Pancreas (tissue), 10 donors: ENCODE results near the gene EPHA6. TPM values are rescaled to one million over a fixed set of nuclear protein-coding genes. Genes with fewer than 3 reads are reported as not detected.
"Not testable (repeated sequence)": the region's sequence is repeated elsewhere in the genome, so short reads cannot be mapped to it uniquely, and the experiment has no call there.

Experiments used
- ATAC-seq, 4 donors: fragments of 200-7000 bp; cut with Tn5 transposase; one replicate each; pipeline versions ENCODE4 v1.8.0 to v1.9.1; 2020; ENCODE audit warnings: mild to moderate bottlenecking in 4 of 4, moderate library complexity in 4 of 4
- DNase-seq, 6 donors: peaks; one replicate each; pipeline ENCODE4 v3.0.0-alpha.2; 2020
- FAIRE-seq: peaks from 2 replicates; lab custom pipeline; 2012; peaks lifted over from hg19 to GRCh38; lab: Jason Lieb, UNC
- H3K27ac ChIP-seq, 4 donors: fragments of 200-600 bp; sonication (generic); 1 replicate in 3 of 4; 2 replicates in 1 of 4; pipeline versions ENCODE4 v1.5.0 to v1.8.0; 2020
- H3K27me3 ChIP-seq, 4 donors: fragments of 200-600 bp; one replicate each; pipeline ENCODE4 v1.8.0; 2021
- H3K36me3 ChIP-seq, 3 donors: fragments of 200-600 bp; sonication (generic) in 1 of 3; one replicate each; pipeline versions ENCODE4 v1.5.0 to v1.8.0; 2020 to 2021
- H3K4me1 ChIP-seq, 3 donors: fragments of 200-600 bp; one replicate each; pipeline ENCODE4 v1.8.0; 2021
- H3K4me3 ChIP-seq, 4 donors: fragments of 200-600 bp; sonication (generic) in 2 of 4; one replicate each; pipeline versions ENCODE4 v1.5.0 to v1.8.0; 2020 to 2021
- H3K9me3 ChIP-seq, 4 donors: fragments of 200-600 bp; one replicate each; pipeline ENCODE4 v1.8.0; 2021
- WGBS, 2 donors: extraction: QIAGEN DNeasy Blood & Tissue Kit; methylation state at CpG; one replicate each; pipeline ENCODE4 v1.1.7; 2013; 5-methylcytosine and 5-hydroxymethylcytosine counted together
- intact Hi-C, 3 donors: fragments of 100-400 bp; cut with DNase I; formaldehyde crosslinking; loops; one replicate each; pipeline versions ENCODE4 v1.11.1 to v1.14.2; 2022
- polyA plus RNA-seq, 2 donors: library from polyadenylated mRNA; stranded (reverse); fragments of 200-250 nt; gene quantifications; one replicate each; pipeline ENCODE4 v1.2.3, GENCODE V29; 2013
- total RNA-seq, 6 donors: library from RNA; stranded (reverse); fragmentation: NEBNext Ultra II Directional in 4 of 6; extraction: Animal tissue kit (Norgen Biotek cat#: 25700) in 4 of 6; gene quantifications; one replicate each; pipeline versions ENCODE4 v1.2.1 to v1.2.4, GENCODE V29; 2021 to 2023
- TF ChIP-seq, protein P1 (sequence below), 4 donors: fragments of 200-600 bp; sonication (generic) in 3 of 4; IDR thresholded peaks; one replicate each; pipeline versions ENCODE4 v1.5.0 to v1.8.0; 2021; ENCODE audit warnings: antibody characterized with exemption in 4 of 4
- donor health status: healthy with polysubstance abuse.
- donor health status: DM: no; HTN: no; CAD: no; lungs with moderate emphysema.
- donor health status: DM: no; HTN: no; CAD: no.
- donor health status: control.
- donor health status: control.
- donor health status: Bipolar disorder and iron deficiency.
- donor health status: DM: yes; HTN: yes; CAD: no.
- donor health status: DM: no; HTN: no; CAD: no.
- donor health status: DM: no; HTN: no; CAD: no.
- donor health status: DM: yes; HTN: yes; CAD: no.

The EPHA6 gene
- total and polyA plus RNA-seq, 8 donors, result 0.15 to 1.1 (median 0.57) TPM

DNA sequence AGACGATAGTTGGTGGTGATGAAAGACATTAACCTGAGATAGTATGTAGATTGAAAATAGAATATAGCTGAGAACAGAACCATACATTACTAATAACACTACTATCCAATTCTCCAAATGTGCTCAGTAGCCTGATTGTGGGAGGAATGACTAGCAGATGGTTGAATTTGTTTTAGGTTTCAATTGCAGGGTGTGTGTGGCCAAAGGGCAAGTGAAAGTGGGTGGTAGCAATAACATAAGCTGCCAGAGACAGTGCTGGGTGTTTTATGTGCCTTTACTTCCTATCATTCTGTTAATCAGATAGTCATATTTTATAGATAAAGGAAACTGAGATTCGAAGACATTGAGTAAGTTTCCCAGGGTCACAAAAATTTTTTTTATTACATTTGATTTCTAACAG, 700.7 kb downstream of the EPHA6 start:
- no peak for ATAC-seq
- no peaks in the 10 kb centered on the region for H3K27me3 ChIP-seq

DNA sequence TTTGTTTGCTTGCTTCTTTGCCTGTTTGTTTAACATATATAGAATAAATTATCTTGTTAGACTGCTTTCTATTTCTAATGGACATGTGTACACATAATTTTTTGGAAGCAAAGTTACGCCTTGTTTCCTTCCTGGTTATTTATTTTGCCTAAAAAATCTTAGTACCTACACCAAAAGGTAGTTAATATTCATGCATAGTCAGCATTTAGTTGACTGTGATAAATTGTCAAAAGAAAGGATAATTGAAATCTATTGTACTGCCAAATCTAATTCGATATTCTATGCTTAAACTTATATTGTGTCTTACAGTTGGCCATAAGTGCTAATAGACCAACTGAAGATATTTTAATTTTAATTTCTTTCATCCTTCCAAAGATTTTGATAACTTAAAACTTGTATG, 716.3 kb downstream of the EPHA6 start:
- intact Hi-C loops, result no loop called here
- H3K4me3 ChIP-seq, result no peak overlapping the region
- no peaks in the 10 kb centered on the region for H3K36me3 ChIP-seq
- no peaks in the 10 kb centered on the region for H3K27me3 ChIP-seq
- TF ChIP-seq, protein P1, sequence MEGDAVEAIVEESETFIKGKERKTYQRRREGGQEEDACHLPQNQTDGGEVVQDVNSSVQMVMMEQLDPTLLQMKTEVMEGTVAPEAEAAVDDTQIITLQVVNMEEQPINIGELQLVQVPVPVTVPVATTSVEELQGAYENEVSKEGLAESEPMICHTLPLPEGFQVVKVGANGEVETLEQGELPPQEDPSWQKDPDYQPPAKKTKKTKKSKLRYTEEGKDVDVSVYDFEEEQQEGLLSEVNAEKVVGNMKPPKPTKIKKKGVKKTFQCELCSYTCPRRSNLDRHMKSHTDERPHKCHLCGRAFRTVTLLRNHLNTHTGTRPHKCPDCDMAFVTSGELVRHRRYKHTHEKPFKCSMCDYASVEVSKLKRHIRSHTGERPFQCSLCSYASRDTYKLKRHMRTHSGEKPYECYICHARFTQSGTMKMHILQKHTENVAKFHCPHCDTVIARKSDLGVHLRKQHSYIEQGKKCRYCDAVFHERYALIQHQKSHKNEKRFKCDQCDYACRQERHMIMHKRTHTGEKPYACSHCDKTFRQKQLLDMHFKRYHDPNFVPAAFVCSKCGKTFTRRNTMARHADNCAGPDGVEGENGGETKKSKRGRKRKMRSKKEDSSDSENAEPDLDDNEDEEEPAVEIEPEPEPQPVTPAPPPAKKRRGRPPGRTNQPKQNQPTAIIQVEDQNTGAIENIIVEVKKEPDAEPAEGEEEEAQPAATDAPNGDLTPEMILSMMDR (IDR thresholded peaks at IDR 0.05), result no peak
- ATAC-seq (no peak), DNase-seq (no peak), FAIRE-seq (no peak)
- 53 to 66% methylated on average over 2 of the region's 2 CpGs for WGBS, 2 donors
- no peaks in the 10 kb centered on the region for H3K9me3 ChIP-seq
- H3K27ac ChIP-seq, result no peak overlapping the region
- no peaks in the 10 kb centered on the region for H3K4me1 ChIP-seq

More for the DNA sequence above, 700.7 kb downstream of the EPHA6 start:
- no peak for DNase-seq
- TF ChIP-seq, protein P1 (IDR thresholded peaks at IDR 0.05), result no peak
- WGBS, 2 donors, result 53 to 67% methylated on average over 2 of the region's 2 CpGs
- no peaks in the 10 kb centered on the region for H3K4me1 ChIP-seq
- H3K36me3 ChIP-seq, result no peaks in the 10 kb centered on the region
- intact Hi-C loops, result no loop called here
- no peaks in the 10 kb centered on the region for H3K9me3 ChIP-seq
- no peak overlapping the region for H3K27ac ChIP-seq
- no peak for FAIRE-seq
- no peak overlapping the region for H3K4me3 ChIP-seq

DNA sequence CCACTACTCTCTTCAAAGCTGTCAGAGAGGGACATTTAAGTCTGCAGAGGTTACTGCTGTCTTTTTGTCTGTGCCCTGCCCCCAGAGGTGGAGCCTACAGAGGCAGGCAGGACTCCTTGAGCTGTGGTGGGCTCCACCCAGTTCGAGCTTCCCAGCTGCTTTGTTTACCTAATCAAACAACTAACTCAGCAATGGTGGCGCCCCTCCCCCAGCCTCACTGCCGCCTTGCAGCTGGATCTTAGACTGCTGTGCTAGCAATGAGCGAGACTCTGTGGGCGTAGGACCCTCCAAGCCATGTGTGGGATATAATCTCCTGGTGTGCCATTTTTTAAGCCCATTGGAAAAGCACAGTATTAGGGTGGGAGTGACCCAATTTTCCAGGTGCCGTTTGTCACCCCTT, 733.2 kb downstream of the EPHA6 start:
- ATAC-seq, H3K4me1 ChIP-seq, H3K36me3 ChIP-seq, H3K9me3 ChIP-seq, FAIRE-seq, intact Hi-C loops, H3K27me3 ChIP-seq, H3K4me3 ChIP-seq, H3K27ac ChIP-seq: not testable (repeated sequence)
- WGBS, 2 donors, result 73 to 81% methylated on average over 6 of the region's 6 CpGs
- DNase-seq, result peak in 1 of 6 donors; percentile 34

DNA sequence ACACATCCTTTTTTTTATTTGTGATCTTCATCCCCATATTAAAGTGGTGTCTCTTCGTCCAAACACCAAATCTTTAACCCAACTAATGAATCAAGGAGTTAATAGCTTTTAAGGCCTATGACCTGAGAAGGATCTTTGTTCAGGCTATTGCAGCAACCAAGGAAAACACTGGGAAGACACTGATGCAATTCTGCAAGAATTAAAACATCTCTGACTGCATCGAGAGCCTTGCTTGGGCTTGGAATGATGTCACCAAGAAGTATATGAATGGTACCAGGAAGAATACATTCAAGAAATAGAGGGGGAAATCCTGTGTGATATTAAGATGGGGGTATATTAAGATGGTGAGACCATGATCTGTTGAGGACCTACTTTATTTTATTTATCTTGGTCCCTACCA, 736.0 kb downstream of the EPHA6 start:
- no peak for ATAC-seq
- DNase-seq, result no peak
- 47 to 49% methylated on average over 2 of the region's 2 CpGs for WGBS, 2 donors
- H3K36me3 ChIP-seq, result no peaks in the 10 kb centered on the region
- intact Hi-C loops, result no loop called here
- no peak overlapping the region for H3K4me3 ChIP-seq
- H3K27me3 ChIP-seq, result no peaks in the 10 kb centered on the region
- no peak for FAIRE-seq
- H3K27ac ChIP-seq, result no peak overlapping the region
- TF ChIP-seq, protein P1 (IDR thresholded peaks at IDR 0.05), result no peak
- H3K4me1 ChIP-seq, result no peaks in the 10 kb centered on the region
- H3K9me3 ChIP-seq, result no peaks in the 10 kb centered on the region

DNA sequence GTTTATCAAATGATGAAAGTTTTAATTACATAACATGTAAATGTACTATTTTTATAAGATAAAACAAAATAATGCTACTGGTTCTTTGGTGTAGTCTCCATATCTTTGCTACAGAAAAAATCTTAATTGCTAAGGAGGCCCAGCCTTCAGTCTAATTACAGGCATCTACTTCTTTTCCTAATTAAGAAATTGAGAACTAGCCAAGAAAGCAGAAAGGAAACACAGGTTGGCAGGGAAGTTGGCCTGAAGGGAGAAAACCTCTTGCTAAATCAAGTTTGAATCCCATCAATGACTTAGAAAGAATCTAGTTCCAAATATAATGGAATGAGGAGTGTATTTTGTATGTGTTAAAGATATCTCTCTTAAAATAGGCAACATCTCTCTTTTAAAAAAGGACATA, 737.8 kb downstream of the EPHA6 start:
- Histone ChIP-seq H3K4me3 (no peak overlapping the region), H3K27ac (no peak overlapping the region), H3K27me3 (no peaks in the 10 kb centered on the region), H3K9me3 (no peaks in the 10 kb centered on the region), H3K36me3 (no peaks in the 10 kb centered on the region), H3K4me1 (no peaks in the 10 kb centered on the region)
- ATAC-seq (no peak), FAIRE-seq (no peak), DNase-seq (no peak)
- TF ChIP-seq, protein P1 (IDR thresholded peaks at IDR 0.05), result no peak
- intact Hi-C loops, result no loop called here

DNA sequence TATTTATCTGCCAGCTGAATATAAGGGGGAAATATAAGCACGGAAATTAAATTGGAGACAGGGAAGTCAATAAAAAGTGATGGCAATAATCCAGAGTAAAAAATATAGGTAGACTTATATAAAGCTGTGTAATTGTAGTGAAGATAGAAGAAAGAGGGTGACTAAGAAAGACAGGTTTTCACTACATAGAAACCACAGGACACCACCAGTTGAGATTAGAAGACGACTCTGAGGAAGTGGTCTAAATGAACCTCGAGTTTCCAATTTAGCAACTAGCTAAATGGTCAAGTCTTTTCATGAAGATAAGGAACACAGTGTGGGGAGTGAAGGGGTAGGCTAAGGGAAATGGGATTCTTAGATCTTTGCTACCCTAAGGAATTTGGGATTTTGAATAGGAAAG, 761.3 kb downstream of the EPHA6 start:
- H3K36me3 ChIP-seq, result no peaks in the 10 kb centered on the region
- H3K9me3 ChIP-seq, result no peaks in the 10 kb centered on the region
- H3K4me3 ChIP-seq, result no peak overlapping the region
- no peaks in the 10 kb centered on the region for H3K4me1 ChIP-seq
- FAIRE-seq (no peak), DNase-seq (no peak), ATAC-seq (no peak)
- H3K27me3 ChIP-seq, result no peaks in the 10 kb centered on the region
- 48 to 71% methylated on average over 3 of the region's 3 CpGs for WGBS, 2 donors
- intact Hi-C loops, result no loop called here
- no peak overlapping the region for H3K27ac ChIP-seq
- TF ChIP-seq, protein P1 (IDR thresholded peaks at IDR 0.05), result no peak
